ENCODE results near the gene KLF16.

Gene KLF16

DNA sequence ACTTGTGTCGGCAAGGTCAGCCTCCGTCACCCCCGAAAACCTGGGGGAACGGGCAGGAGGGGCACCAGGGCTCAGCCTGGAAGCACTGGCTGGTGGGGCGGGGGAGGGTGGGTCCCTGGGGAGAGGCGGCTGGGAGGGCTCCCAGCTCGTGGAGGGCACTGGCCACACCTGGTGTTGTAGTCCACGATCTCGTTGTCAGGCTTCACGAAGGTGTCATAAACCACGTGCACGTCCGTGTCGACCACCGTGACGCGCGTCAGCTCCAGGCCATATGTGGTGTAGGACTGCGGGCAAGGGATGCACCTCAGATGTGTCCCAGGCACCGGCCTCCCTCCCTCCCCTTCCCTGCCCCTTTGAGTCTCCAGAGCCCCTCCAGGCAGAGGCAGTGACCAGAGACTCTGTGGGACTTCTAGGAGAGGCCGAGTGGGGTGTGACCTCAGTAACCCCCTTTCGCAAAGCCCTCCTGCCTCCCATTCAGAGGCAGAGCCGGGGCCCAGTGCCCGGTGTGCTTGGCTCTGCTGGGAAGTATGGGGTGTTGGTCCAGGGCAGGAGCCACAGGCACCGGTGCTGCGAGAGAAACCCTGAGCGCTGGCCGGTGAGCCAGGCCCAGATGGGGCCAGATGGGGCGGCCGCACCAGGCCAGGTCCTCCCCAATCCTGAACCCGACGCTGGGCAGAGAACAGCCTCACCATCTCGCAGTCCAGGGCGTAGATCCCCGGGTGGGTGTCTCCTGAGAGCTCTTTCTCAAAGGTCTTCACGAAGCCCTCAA is 46.7 kb downstream of the KLF16 start:
- Mint-ChIP-seq H3K9me3 (no peaks in the 10 kb centered on the region), H3K4me1 (ENCODE audit: low read depth) (peaks cover 9% of the 10 kb centered on the region), H3K27me3 (ENCODE audit: low read depth) (no peaks in the 10 kb centered on the region), H3K36me3 (ENCODE audit: low read depth) (peaks cover 21% of the 10 kb centered on the region), H3K4me3 (no peak overlapping the region), H3K27ac (no peak overlapping the region)
- no peak for DNase-seq (ENCODE audit: low spot score)

DNA sequence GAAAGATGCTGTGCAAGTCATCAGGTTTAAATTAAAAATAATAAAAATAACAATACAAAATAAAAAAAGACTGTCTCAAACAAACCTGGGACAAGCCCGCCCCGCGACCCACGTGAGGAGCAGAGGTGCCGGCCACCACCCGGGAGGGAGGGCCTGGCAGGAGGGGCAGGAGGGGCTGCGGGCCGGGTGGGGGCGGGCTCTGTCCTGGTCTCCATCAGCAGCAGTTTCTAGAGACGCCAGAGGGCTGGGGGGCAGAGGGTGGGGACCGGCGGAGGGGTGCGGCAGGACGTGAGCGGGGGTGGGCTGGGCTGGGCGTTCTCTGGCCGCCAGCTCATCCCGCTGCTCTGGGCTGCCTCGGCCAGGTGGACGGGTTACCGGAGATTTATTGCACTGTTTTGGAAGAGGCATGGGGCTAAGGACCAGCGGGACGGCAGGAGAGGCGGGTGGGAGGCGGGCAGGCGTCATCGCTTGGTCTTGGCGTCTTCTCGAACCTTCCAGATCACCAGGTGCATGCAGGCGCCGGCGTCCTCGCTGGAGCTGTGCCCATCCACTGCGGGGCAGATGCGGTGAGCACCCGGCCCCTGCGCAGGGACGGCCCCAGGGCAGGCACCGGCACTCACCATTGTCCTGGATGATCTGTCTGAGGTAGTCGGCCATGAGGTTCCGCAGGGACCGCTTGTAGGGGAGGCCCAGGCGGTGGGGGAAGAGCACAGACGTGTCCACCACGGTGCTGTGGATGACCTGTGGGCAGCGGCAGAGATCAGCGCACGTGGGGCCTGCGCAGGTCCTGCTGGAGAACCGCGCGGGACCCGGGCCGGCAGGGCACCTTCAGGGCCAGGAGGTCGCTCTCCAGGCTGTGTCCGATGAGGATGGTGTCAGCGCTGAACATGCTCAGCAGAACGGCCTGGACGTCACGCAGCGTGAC is 47.5 kb downstream of the KLF16 start:
- Mint-ChIP-seq H3K4me3 (no peak overlapping the region), H3K9me3 (no peaks in the 10 kb centered on the region), H3K27me3 (ENCODE audit: low read depth) (no peaks in the 10 kb centered on the region), H3K4me1 (ENCODE audit: low read depth) (peaks cover 14% of the 10 kb centered on the region), H3K36me3 (ENCODE audit: low read depth) (peaks cover 21% of the 10 kb centered on the region), H3K27ac (no peak overlapping the region)
- no peak for DNase-seq (ENCODE audit: low spot score)

DNA sequence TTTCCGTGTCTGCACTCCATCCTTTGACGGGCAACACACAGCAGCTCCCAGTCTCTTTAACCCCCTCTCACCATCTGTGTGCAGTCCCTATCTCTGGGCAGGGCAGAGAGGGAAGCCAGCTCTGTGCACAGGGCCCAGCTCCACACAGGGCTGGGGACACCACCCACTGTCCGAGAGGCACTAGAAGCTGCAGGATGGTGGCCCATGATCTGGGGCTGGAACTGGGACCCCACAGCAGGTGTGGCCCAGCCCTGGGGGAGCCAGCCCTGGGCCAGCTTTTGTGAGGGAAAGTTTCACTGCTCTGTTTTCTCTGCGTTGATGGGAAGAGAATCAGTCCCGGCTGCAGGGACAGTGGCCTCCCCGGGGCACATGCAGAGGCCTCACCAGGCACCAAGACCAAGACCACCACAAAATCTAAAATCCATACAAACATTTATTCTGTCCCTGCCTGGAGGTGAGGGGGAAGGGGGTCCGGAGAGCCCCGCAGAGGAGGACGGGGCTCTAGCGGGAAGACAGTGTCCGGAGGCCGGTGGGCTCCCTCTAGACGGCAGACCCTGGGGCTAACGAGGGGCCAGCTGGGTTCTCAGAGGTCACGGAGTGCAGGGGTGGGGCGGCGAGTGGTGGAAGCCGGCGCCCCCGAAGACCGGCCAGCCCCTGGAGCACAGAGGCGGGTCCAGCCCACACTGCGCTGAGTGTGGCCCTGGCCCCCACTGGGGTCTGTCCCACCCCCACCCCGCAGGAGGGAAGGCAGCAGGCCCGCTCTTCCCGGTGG is 48.4 kb downstream of the KLF16 start:
- DNase-seq (ENCODE audit: low spot score) = no peak
- peaks cover 15% of the 10 kb centered on the region for H3K36me3 Mint-ChIP-seq (ENCODE audit: low read depth)
- no peak overlapping the region for H3K4me3 Mint-ChIP-seq
- H3K9me3 Mint-ChIP-seq = no peaks in the 10 kb centered on the region
- H3K27ac Mint-ChIP-seq = no peak overlapping the region
- H3K4me1 Mint-ChIP-seq (ENCODE audit: low read depth) = peaks cover 14% of the 10 kb centered on the region
- H3K27me3 Mint-ChIP-seq (ENCODE audit: low read depth) = no peaks in the 10 kb centered on the region

DNA sequence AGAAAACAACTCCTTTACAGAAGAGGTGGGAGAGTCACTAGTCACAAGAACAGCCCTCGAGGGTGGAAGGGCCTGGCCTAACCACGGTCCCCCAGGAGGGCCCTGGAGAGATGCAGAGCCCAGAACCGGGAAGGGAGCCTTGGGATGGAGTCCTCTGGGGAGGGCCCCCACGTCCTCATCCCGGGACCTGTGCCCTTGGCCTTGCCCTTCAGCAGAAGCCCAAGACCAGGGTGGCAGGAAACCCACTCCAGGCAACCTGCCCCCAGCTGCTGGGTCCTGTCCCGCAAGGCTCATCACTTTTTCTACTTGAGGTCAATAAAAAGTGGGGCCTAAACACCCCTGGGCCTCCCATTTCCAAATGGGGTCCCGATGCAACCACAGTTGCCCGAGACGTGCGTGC is 49.0 kb downstream of the KLF16 start:
- Mint-ChIP-seq H3K4me3 (no peak overlapping the region), H3K36me3 (ENCODE audit: low read depth) (peaks cover 15% of the 10 kb centered on the region), H3K4me1 (ENCODE audit: low read depth) (peaks cover 14% of the 10 kb centered on the region), H3K9me3 (no peaks in the 10 kb centered on the region), H3K27me3 (ENCODE audit: low read depth) (no peaks in the 10 kb centered on the region), H3K27ac (no peak overlapping the region)
- DNase-seq (ENCODE audit: low spot score) = no peak

DNA sequence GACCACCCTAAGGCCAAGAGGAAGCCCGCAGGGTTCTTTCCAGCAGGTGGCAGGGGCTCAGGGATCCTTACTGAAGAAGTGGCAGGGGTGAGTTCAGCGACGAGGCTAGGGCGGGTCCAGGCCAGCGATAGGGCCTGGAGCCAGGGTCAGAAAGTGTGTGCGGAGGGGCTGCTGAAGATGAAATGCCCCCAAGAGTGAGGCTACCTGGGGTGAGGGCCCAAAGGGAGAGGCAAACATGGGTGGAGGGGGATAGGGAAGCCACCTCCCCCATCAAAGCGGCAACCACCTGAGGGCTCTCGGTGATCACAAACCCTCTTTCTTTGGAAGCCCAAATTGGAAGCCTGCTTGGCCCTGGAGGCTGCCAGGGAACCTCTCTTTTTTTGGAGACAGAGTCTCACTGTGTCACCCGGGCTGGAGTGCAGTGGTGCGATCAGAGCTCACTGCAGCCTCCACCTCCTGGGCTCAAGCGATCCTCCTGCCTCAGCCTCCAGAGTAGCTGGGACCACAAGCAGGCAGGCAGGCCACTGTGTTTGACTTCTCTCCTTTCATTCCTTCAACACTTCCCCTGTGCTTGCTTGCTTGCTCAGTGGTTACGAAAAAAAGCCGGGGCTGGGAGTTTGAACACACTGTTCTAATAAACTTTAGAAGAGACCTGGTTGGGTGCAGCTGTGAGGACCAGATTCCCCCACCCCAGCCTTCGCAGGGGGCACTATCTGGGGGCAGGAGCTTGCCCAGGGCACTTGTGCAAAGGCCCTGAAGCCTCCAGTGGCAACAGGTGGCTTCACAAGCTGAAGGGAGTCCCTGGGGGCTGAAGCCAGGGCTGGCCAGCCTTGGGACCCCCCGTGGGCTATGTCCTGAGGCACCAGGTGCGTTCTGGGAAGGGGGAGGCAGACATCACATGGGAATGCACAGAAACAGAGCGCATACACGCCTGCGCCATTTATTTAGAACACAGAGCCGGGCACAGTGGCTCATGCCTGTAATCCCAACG is 49.9 kb downstream of the KLF16 start:
- H3K4me3 Mint-ChIP-seq = peak overlapping the region; percentile 99
- no peaks in the 10 kb centered on the region for H3K9me3 Mint-ChIP-seq
- H3K4me1 Mint-ChIP-seq (ENCODE audit: low read depth) = peaks cover 14% of the 10 kb centered on the region
- DNase-seq (ENCODE audit: low spot score) = no peak
- peak overlapping the region; percentile 100 for H3K27ac Mint-ChIP-seq
- peaks cover 15% of the 10 kb centered on the region for H3K36me3 Mint-ChIP-seq (ENCODE audit: low read depth)
- no peaks in the 10 kb centered on the region for H3K27me3 Mint-ChIP-seq (ENCODE audit: low read depth)

DNA sequence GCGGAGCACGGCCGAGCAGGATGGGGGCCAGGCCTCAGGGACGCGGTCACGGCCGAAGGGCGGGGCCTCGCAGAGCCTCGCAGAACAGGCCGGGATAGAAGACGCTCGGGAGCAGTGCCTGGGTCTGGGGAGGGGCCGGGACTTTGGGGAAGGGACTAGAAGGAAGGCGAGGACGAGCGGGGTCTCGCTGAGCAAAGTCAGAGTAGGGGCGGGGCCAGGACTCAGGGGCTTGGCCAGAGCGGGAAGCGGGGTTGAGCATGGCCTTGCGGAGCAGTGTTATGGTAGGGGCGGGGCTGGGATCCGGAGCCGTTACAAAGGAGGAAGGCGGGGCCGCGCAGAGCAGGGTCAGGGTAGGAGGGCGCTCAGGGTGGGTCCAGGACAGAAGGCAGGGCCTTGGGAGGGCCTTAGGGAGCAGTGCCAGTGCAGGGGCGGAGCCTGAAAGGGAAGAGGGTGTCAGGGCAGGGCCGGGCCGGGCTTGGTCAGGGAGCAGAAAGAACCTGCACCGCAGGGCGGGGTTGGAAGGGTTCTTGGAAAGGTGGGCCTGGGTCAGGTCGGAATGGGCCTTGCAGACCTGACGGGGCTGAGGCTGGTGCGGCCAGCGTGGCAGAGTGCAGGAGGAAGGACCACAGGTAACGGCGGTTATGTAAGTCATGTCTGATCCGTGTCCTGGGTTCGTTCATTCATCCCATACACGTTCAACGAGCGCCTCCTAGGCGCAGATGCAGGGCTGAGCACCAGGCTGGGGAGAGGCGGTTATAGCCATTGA is 50.8 kb downstream of the KLF16 start:
- Mint-ChIP-seq H3K4me1 (ENCODE audit: low read depth) (peaks cover 14% of the 10 kb centered on the region), H3K9me3 (no peaks in the 10 kb centered on the region), H3K27me3 (ENCODE audit: low read depth) (no peaks in the 10 kb centered on the region), H3K36me3 (ENCODE audit: low read depth) (peaks cover 13% of the 10 kb centered on the region), H3K4me3 (peak overlapping the region; percentile 99), H3K27ac (peak overlapping the region; percentile 100)
- DNase-seq (ENCODE audit: low spot score) = peak; percentile 93

DNA sequence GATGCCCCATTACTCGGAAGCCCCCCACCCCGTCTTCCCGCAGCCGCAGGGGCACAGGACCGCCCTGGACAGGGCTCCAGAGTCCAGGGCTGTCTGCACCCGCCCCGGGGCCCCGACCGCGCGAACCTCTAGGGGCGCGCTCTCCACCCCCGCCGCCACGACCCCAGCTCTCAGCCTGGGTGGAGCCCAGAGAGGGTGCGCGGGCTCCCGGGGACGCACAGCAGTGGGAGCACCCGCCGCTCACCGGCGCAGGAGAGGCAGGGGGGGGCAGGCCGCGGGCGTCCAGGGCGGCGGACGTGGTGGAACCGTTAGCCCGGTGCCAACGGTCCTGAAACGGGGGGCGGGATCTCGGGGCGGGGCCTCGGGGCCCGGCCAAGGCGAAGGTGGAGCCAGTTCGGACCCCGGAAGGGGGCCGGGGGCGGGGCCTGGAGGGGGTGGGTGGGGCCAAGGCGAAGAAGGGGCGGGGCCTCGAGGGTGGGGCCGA is 51.4 kb downstream of the KLF16 start, which contains the start of gene ATP8B3:
TSS of gene ATP8B3 (minus strand) at position 335 of the 484 bp plus-strand sequence. CDS start 540 bp downstream, outside the sequence.
- Mint-ChIP-seq H3K27me3 (ENCODE audit: low read depth) (no peaks in the 10 kb centered on the region), H3K9me3 (no peaks in the 10 kb centered on the region), H3K4me3 (peak within 1 kb of the TSS; percentile 99), H3K27ac (peak within 1 kb of the TSS; percentile 100), H3K4me1 (ENCODE audit: low read depth) (peaks cover 14% of the 10 kb centered on the region), H3K36me3 (ENCODE audit: low read depth) (peaks cover 10% of the 10 kb centered on the region)
- DNase-seq (ENCODE audit: low spot score) = no peak

DNA sequence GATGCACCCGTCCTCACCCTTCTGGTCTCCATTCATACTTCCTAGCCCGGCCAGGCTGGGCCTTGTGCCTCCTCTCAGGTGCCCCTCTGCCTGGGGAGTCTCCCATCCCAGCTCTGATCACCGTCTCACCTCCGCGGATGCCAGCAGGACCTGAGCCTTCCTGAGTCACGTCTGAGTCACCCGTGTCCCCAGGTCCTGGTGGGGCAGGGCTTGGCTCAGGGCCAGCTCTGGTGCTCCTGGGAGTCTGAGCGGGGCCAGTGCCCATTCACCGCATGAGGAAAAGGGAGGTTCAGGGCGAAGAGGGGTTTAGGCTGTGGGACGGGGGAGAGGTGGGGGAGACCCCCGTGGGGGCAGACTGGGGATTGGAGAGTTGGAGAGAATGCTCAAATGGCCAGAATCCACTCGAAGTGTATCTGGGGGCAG is 51.9 kb downstream of the KLF16 start:
- DNase-seq (ENCODE audit: low spot score) = peak; percentile 36
- H3K27ac Mint-ChIP-seq = peak overlapping the region; percentile 87
- peaks cover 10% of the 10 kb centered on the region for H3K36me3 Mint-ChIP-seq (ENCODE audit: low read depth)

DNA sequence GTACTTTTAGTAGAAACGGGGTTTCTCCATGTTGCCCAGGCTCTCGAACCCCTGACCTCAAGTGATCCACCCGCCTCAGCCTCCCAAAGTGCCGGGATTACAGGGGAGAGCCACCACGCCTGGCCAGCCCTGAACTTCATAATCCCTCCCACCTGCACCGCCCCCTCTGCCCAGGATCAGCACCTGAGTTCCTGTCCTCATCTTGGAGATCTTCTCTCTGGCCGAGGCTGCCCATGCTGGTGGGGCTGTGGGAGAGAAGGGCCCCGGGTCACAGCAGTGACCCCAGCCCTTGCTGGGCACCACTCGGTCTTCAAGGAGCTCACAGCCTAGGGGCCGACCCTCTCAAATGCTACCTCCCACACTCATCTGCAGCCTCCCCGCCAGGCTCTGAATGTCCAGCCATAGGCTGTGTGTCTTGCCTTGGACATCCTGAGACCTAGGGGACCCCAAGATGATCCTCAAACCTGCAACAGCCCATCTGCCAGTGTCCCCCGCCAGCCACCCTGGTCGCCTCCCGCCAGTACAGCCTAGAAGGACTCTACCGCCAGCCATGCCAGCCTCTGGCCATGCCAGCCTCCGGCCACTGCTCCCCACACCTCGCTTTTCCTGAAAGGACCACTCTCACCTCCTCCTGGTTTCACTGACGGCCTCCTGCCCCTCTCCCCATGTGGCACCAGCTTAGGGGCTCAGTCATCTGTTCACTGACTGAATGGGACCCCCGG is 52.8 kb downstream of the KLF16 start:
- Mint-ChIP-seq H3K27me3 (ENCODE audit: low read depth) (no peaks in the 10 kb centered on the region), H3K4me1 (ENCODE audit: low read depth) (peaks cover 14% of the 10 kb centered on the region), H3K27ac (peak overlapping the region; percentile 41), H3K9me3 (no peaks in the 10 kb centered on the region), H3K36me3 (ENCODE audit: low read depth) (peaks cover 10% of the 10 kb centered on the region), H3K4me3 (peak overlapping the region; percentile 43)
- no peak for DNase-seq (ENCODE audit: low spot score)

More for the DNA sequence above, 51.9 kb downstream of the KLF16 start:
- Mint-ChIP-seq H3K9me3 (no peaks in the 10 kb centered on the region), H3K27me3 (ENCODE audit: low read depth) (no peaks in the 10 kb centered on the region), H3K4me3 (peak overlapping the region; percentile 88), H3K4me1 (ENCODE audit: low read depth) (peaks cover 14% of the 10 kb centered on the region)

DNA sequence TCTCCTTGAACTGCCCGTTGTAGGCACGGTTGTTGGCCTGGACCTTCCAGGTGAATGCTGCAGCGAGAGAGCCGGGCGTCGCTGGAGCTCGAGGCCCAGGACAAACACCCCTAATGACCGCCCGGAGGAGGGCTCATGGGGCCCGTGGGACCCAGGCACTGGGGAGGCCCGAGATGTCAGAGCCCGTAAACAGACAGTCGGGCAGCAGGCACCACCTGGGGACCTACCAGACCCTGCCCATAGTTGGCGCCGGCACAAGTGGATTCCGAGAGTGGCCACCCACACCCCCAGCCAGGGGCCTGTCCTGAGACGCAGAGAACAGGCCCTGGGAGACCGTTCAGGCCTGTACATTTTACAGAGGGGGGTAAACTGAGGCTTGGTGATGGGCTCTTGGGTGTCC is 53.7 kb downstream of the KLF16 start:
- Mint-ChIP-seq H3K27ac (no peak overlapping the region), H3K36me3 (ENCODE audit: low read depth) (peaks cover 6% of the 10 kb centered on the region), H3K4me3 (no peak overlapping the region), H3K4me1 (ENCODE audit: low read depth) (peaks cover 14% of the 10 kb centered on the region), H3K9me3 (no peaks in the 10 kb centered on the region), H3K27me3 (ENCODE audit: low read depth) (no peaks in the 10 kb centered on the region)
- no peak for DNase-seq (ENCODE audit: low spot score)

DNA sequence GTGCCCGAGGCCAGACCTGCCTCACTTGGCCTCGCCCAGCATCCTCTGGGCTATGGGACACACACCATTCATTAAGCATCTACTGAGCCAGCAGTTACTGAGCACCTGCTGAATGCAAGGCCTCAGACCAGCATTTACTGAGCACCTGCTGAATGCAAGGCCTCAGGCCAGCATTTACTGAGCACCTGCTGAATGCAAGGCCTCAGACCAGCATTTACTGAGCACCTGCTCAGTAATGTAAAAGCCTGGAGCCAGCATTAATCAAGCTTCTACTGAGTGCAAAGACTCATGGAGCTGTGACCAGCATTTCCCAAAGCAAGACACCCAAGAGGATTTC is 55.0 kb downstream of the KLF16 start:
- Mint-ChIP-seq H3K4me1 (ENCODE audit: low read depth) (peaks cover 14% of the 10 kb centered on the region), H3K9me3 (no peaks in the 10 kb centered on the region), H3K36me3 (ENCODE audit: low read depth) (peaks cover 7% of the 10 kb centered on the region), H3K27ac (no peak overlapping the region), H3K4me3 (no peak overlapping the region), H3K27me3 (ENCODE audit: low read depth) (no peaks in the 10 kb centered on the region)
- no peak for DNase-seq (ENCODE audit: low spot score)

Measured in T-helper 2 cell treated with Interferon-gamma antibody and Interleukin-4, amounts not matched to agents 5 μg/mL and 100 μg/mL, for 36 hours (primary cell).